HCT116 (cell line): ENCODE data around the gene TAPBPL. TPM values are rescaled to one million over a fixed set of nuclear protein-coding genes. Genes with fewer than 3 reads are reported as not detected.

Experiments
- ATAC-seq: fragments of 200-7000 bp; cut with Tn5 transposase; 2 replicates; pipeline ENCODE4 v1.9.1; 2020; ENCODE audit warnings: mild to moderate bottlenecking, moderate library complexity
- BruUV-seq: library from RNA; stranded (reverse); fragments of 400-500 nt; replicated peaks from 2 replicates; lab custom pipeline; 2021; lab: Mats Ljungman, UMichigan
- CTCF ChIA-PET: fragments of 300-600 bp; sonication (Branson Sonifier 250); formaldehyde crosslinking; loops from one replicate; lab custom pipeline; 2021; ENCODE audit warnings: antibody characterized with exemption; lab: Charles Lee
- POLR2A ChIA-PET: fragments of 300-600, 350-600 bp; sonication (Branson Sonifier 250); formaldehyde crosslinking; loops from one replicate; lab custom pipeline; 2021; ENCODE audit warnings: antibody characterized with exemption; lab: Charles Lee
- RAD21 ChIA-PET, 2 experiments: fragments of 300-600 bp; sonication (Branson Sonifier 250); formaldehyde crosslinking; loops; one replicate each; lab custom pipeline; 2023; ENCODE audit warnings: low total read pairs in 2 of 2; ENCODE audit not compliant: uncharacterized antibody in 2 of 2, unreplicated experiment in 2 of 2, low non-redundant PET in 1 of 2; lab: Charles Lee
- DNase-seq: peaks from one replicate; pipeline ENCODE4 v3.0.0-alpha.2; 2010; ENCODE audit warnings: low read depth, low spot score
- H2AFZ ChIP-seq: fragments of 200-600 bp; shearing (Covaris generic), sonication (generic); 2 replicates; pipeline ENCODE4 v1.6.1; 2017; ENCODE audit warnings: low read depth, mixed run types, mixed read lengths, antibody characterized with exemption, low read length; ENCODE audit not compliant: poor library complexity, severe bottlenecking
- H3K27ac ChIP-seq: 2 replicates; pipeline ENCODE4 v1.5.1; 2012; ENCODE audit warnings: low read depth, low read length
- H3K27me3 ChIP-seq: fragments of 200-600 bp; sonication (generic); 2 replicates; pipeline ENCODE4 v1.6.1; 2016; ENCODE audit warnings: mixed run types, low read length, mixed read lengths; ENCODE audit not compliant: insufficient read depth
- H3K36me3 ChIP-seq, 2 experiments: fragments of 200-500 bp in 1 of 2; fragments of 200-600 bp in 1 of 2; sonication (Bioruptor generic) in 1 of 2; sonication (generic) in 1 of 2; 2 replicates each; pipeline versions ENCODE4 v1.5.1 to v1.6.1; 2014 to 2016; ENCODE audit warnings: low read length in 2 of 2, inconsistent platforms in 1 of 2, mixed read lengths in 1 of 2, mixed run types in 1 of 2; ENCODE audit not compliant: insufficient read depth in 2 of 2, control insufficient read depth in 1 of 2
- H3K4me1 ChIP-seq, 2 experiments: fragments of 200-600 bp in 1 of 2; sonication (generic) in 1 of 2; 2 replicates each; pipeline versions ENCODE4 v1.5.1 to v1.6.1; 2012 to 2017; ENCODE audit warnings: low read length in 2 of 2, inconsistent platforms in 1 of 2, mild to moderate bottlenecking in 1 of 2, mixed read lengths in 1 of 2, mixed run types in 1 of 2, moderate library complexity in 1 of 2; ENCODE audit not compliant: insufficient read depth in 2 of 2, control insufficient read depth in 1 of 2
- H3K4me2 ChIP-seq: fragments of 200-600 bp; sonication (generic); 2 replicates; pipeline ENCODE4 v1.6.1; 2017; ENCODE audit warnings: mixed run types, low read length, mixed read lengths
- H3K4me3 ChIP-seq, 2 experiments: fragments of 200-600 bp in 1 of 2; sonication (generic) in 1 of 2; replicated peaks in 1 of 2; 2 replicates each; pipeline ENCODE4 v1.5.1; 2011 to 2016; ENCODE audit warnings: low read length in 2 of 2, control low read depth in 1 of 2, low read depth in 1 of 2, mild to moderate bottlenecking in 1 of 2, mixed read lengths in 1 of 2, mixed run types in 1 of 2
- H3K79me2 ChIP-seq: fragments of 200-600 bp; sonication (generic); 2 replicates; pipeline ENCODE4 v1.6.1; 2017; ENCODE audit warnings: mild to moderate bottlenecking, mixed run types, low read length, moderate library complexity, mixed read lengths; ENCODE audit not compliant: insufficient read depth
- H3K9ac ChIP-seq: fragments of 200-600 bp; sonication (generic); 2 replicates; pipeline ENCODE4 v1.6.1; 2016; ENCODE audit warnings: low read length, mixed read lengths
- H3K9me2 ChIP-seq: fragments of 200-600 bp; sonication (generic), shearing (Covaris generic); 2 replicates; pipeline ENCODE4 v1.6.1; 2017; ENCODE audit warnings: mixed run types, mild to moderate bottlenecking, moderate library complexity; ENCODE audit not compliant: insufficient read depth
- H3K9me3 ChIP-seq, 2 experiments: fragments of 200-500 bp in 1 of 2; fragments of 200-600 bp in 1 of 2; sonication (Bioruptor generic) in 1 of 2; sonication (generic) in 1 of 2; 2 replicates each; pipeline ENCODE4 v1.6.1; 2014 to 2017; ENCODE audit warnings: low read length in 2 of 2, mixed read lengths in 2 of 2, inconsistent platforms in 1 of 2, low read depth in 1 of 2, mild to moderate bottlenecking in 1 of 2, mixed run types in 1 of 2, moderate library complexity in 1 of 2; ENCODE audit not compliant: control insufficient read depth in 1 of 2, insufficient read depth in 1 of 2
- H4K20me1 ChIP-seq: fragments of 200-600 bp; sonication (generic), shearing (Covaris generic); 2 replicates; pipeline ENCODE4 v1.6.1; 2017; ENCODE audit warnings: mixed run types, mild to moderate bottlenecking, moderate library complexity; ENCODE audit not compliant: insufficient read depth
- ATF3 ChIP-seq: IDR thresholded peaks from 2 replicates; pipeline ENCODE4 v1.6.1; 2012
- CBX3 ChIP-seq: IDR thresholded peaks from 2 replicates; pipeline ENCODE4 v1.6.1; 2012; ENCODE audit warnings: low read depth
- CEBPB ChIP-seq: IDR thresholded peaks from 2 replicates; pipeline ENCODE4 v1.6.1; 2012; ENCODE audit warnings: low read depth
- CTCF ChIP-seq, 3 experiments: fragments of 200-600 bp in 1 of 3; sonication (generic) in 1 of 3; IDR thresholded peaks in 2 of 3; conservative IDR thresholded peaks in 1 of 3; 2 replicates each; pipeline ENCODE4 v1.5.1; 2012 to 2017; ENCODE audit warnings: low read depth in 2 of 3, low read length in 2 of 3, antibody characterized with exemption in 1 of 3, borderline replicate concordance in 1 of 3, control low read depth in 1 of 3, mild to moderate bottlenecking in 1 of 3, mixed read lengths in 1 of 3, mixed run types in 1 of 3, moderate library complexity in 1 of 3; ENCODE audit not compliant: insufficient read depth in 1 of 3
- EGR1 ChIP-seq: IDR thresholded peaks from 2 replicates; pipeline ENCODE4 v1.6.1; 2012; ENCODE audit warnings: low read depth
- ELF1 ChIP-seq: IDR thresholded peaks from 2 replicates; pipeline ENCODE4 v1.6.1; 2012; ENCODE audit warnings: low read depth, borderline replicate concordance
- EZH2phosphoT487 ChIP-seq: fragments of 200-600 bp; IDR thresholded peaks from 2 replicates; pipeline ENCODE4 v1.6.1; 2018; ENCODE audit warnings: antibody characterized with exemption, borderline replicate concordance
- FOSL1 ChIP-seq: IDR thresholded peaks from 2 replicates; pipeline ENCODE4 v1.6.1; 2012; ENCODE audit warnings: low read depth
- MAX ChIP-seq: IDR thresholded peaks from 2 replicates; pipeline ENCODE4 v1.6.1; 2012
- POLR2A ChIP-seq: IDR thresholded peaks from 2 replicates; pipeline ENCODE4 v1.7.0; 2011; ENCODE audit warnings: borderline replicate concordance; ENCODE audit not compliant: insufficient read depth, insufficient read length; ENCODE audit errors: extremely low read depth
- POLR2AphosphoS5 ChIP-seq: IDR thresholded peaks from 2 replicates; pipeline ENCODE4 v1.6.1; 2011; ENCODE audit warnings: mild to moderate bottlenecking, low read depth, low read length, moderate library complexity
- RAD21 ChIP-seq: IDR thresholded peaks from 2 replicates; pipeline ENCODE4 v1.6.1; 2012; ENCODE audit warnings: low read depth, mild to moderate bottlenecking
- SIN3A ChIP-seq: IDR thresholded peaks from 2 replicates; pipeline ENCODE4 v1.6.1; 2012; ENCODE audit warnings: low read depth
- SRF ChIP-seq: IDR thresholded peaks from 2 replicates; pipeline ENCODE4 v1.6.1; 2012; ENCODE audit warnings: low read depth
- TCF7L2 ChIP-seq: IDR thresholded peaks from 2 replicates; pipeline ENCODE4 v1.7.0; 2011; ENCODE audit warnings: borderline replicate concordance, inconsistent platforms; ENCODE audit not compliant: insufficient read depth, insufficient read length; ENCODE audit errors: extremely low read depth
- ZBTB33 ChIP-seq: IDR thresholded peaks from 2 replicates; pipeline ENCODE4 v1.6.1; 2011; ENCODE audit warnings: mild to moderate bottlenecking, low read length, moderate library complexity; ENCODE audit not compliant: insufficient replicate concordance; ENCODE audit errors: extremely low read depth
- ZFX ChIP-seq: fragments of 450-650 bp; IDR thresholded peaks from 2 replicates; pipeline ENCODE4 v1.6.1; 2017
- ZNF274 ChIP-seq: fragments of 200-500 bp; sonication (Bioruptor generic); IDR thresholded peaks from 2 replicates; pipeline ENCODE4 v1.6.1; 2014; ENCODE audit warnings: mild to moderate bottlenecking, low read depth, low read length, inconsistent platforms
- intact Hi-C: fragments of 100-400 bp; cut with micrococcal nuclease; formaldehyde crosslinking; loops from 2 replicates; pipeline ENCODE4 v1.10.0; 2022
- total RNA-seq: library from RNA; stranded (reverse); gene quantifications from one replicate; pipeline ENCODE4 v1.2.1, GENCODE V29; 2021; ENCODE audit not compliant: unreplicated experiment

Gene TAPBPL
- total RNA-seq, 1 experiment from 2014 or later: 0.54 TPM

- no peak overlapping the region for H3K9ac ChIP-seq
- intact Hi-C loops: no loop called here
- no peaks in the 10 kb centered on the region for H3K27me3 ChIP-seq
- no peaks in the 10 kb centered on the region for H3K9me3 ChIP-seq
- H2AFZ ChIP-seq: no peak overlapping the region
- no peak overlapping the region for H3K4me3 ChIP-seq
- TF ChIP-seq ZNF274 (no peak), ZFX (no peak), EGR1 (no peak), CEBPB (no peak), FOSL1 (no peak), TCF7L2 (no peak)
- no peak for ATAC-seq
- H3K9me2 ChIP-seq: no peaks in the 10 kb centered on the region
- H3K27ac ChIP-seq: no peak overlapping the region
- ChIA-PET CTCF (no interaction called here), RAD21 (no interaction called here), POLR2A (no interaction called here)
- no TSS peak for BruUV-seq
- no peak overlapping the region for H3K4me2 ChIP-seq
- H4K20me1 ChIP-seq: no peaks in the 10 kb centered on the region
- no peaks in the 10 kb centered on the region for H3K36me3 ChIP-seq
- no peaks in the 10 kb centered on the region for H3K79me2 ChIP-seq
- no peak for DNase-seq
- H3K4me1 ChIP-seq: no peaks in the 10 kb centered on the region
Observed at GRCh38 chr12:6478416-6478815, 26.6 kb downstream of the TAPBPL start.

GRCh38 chr12:6488240-6488639 lies 36.4 kb downstream of the TAPBPL start:
- H3K27ac ChIP-seq: no peak overlapping the region
- BruUV-seq: no TSS peak
- peaks cover 3 to 8% of the 10 kb centered on the region in 2 experiments; a peak in 2 of 4 replicates for H3K36me3 ChIP-seq
- H3K9me2 ChIP-seq: no peaks in the 10 kb centered on the region
- H3K27me3 ChIP-seq: no peaks in the 10 kb centered on the region
- no peak overlapping the region for H3K4me2 ChIP-seq
- H4K20me1 ChIP-seq: no peaks in the 10 kb centered on the region
- TF ChIP-seq POLR2A (no peak), ZNF274 (no peak), TCF7L2 (no peak), MAX (no peak), ATF3 (no peak), POLR2AphosphoS5 (no peak), ELF1 (no peak), CBX3 (no peak), SRF (no peak), CTCF (IDR thresholded peaks at IDR 0.05 in 2 of 3, conservative IDR thresholded peaks at IDR 0.05 in 1 of 3; ENCODE audit: borderline replicate concordance in 1 of 3, insufficient read depth in 1 of 3, low read depth in 2 of 3, low read length in 2 of 3) (no peak), SIN3A (no peak), EGR1 (no peak), FOSL1 (no peak), EZH2phosphoT487 (no peak), CEBPB (no peak), ZBTB33 (no peak), RAD21 (no peak)
- H3K79me2 ChIP-seq: peaks cover 17% of the 10 kb centered on the region
- DNase-seq (no peak), ATAC-seq (no peak)
- H3K4me3 ChIP-seq: no peak overlapping the region
- peaks cover 6% of the 10 kb centered on the region in 2 experiments; a peak in 3 of 4 replicates for H3K4me1 ChIP-seq
- H2AFZ ChIP-seq: no peak overlapping the region
- RAD21 ChIA-PET: no interaction called here
- POLR2A ChIA-PET: interaction anchor here (0.7 to 1.7 kb wide), 3 partner anchors 18 to 120 kb away, joined by 3 to 7 read pairs (median 6); partner anchors contain the start of genes GAPDH and VAMP1
- CTCF ChIA-PET: no interaction called here
- no peaks in the 10 kb centered on the region for H3K9me3 ChIP-seq
- no peak overlapping the region for H3K9ac ChIP-seq
- intact Hi-C loops: no loop called here
